ENCODE results near the gene AP4M1. TPM values are rescaled to one million over a fixed set of nuclear protein-coding genes. Genes with fewer than 3 reads are reported as not detected.
A peak's percentile ranks its signal among the peaks of the same experiment; 100 is the strongest.

Gene AP4M1
- total and polyA plus RNA-seq, 9 of the 15 experiments (the other 6 are each of a cell fraction or from before 2014, with no cell fraction given): 1.3 to 30.9 (median 14.1) TPM

DNA sequence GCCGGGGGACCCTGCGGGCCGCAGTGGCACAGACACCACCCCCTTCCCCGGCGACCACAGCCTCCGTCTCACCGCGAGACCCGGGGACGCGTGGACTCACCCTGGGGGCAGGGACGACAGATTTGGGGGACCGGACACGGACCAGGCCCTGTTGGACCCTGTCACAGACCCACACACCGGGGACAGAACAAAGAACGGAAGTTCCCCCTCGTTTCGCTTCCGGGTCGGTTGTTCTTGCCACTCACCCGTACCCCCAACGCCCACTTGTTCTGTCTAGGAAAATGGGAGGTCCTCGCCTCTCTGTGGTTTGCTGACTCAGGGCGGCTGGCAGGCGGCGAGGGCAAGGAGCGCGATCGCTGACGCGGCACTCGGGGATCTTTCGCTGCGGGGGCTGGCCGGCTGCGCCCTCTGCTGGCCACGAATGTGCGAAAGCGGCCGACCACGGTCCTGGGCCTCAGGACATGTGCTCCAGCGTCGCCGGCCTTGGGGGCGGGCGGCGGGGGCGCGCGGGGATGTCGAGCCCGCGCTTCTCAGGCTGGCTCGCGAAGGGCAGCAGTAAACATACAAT lies 19.8 kb upstream of the AP4M1 start, which contains the start of gene ZNF3 (continued):
- TF ChIP-seq, protein P1, sequence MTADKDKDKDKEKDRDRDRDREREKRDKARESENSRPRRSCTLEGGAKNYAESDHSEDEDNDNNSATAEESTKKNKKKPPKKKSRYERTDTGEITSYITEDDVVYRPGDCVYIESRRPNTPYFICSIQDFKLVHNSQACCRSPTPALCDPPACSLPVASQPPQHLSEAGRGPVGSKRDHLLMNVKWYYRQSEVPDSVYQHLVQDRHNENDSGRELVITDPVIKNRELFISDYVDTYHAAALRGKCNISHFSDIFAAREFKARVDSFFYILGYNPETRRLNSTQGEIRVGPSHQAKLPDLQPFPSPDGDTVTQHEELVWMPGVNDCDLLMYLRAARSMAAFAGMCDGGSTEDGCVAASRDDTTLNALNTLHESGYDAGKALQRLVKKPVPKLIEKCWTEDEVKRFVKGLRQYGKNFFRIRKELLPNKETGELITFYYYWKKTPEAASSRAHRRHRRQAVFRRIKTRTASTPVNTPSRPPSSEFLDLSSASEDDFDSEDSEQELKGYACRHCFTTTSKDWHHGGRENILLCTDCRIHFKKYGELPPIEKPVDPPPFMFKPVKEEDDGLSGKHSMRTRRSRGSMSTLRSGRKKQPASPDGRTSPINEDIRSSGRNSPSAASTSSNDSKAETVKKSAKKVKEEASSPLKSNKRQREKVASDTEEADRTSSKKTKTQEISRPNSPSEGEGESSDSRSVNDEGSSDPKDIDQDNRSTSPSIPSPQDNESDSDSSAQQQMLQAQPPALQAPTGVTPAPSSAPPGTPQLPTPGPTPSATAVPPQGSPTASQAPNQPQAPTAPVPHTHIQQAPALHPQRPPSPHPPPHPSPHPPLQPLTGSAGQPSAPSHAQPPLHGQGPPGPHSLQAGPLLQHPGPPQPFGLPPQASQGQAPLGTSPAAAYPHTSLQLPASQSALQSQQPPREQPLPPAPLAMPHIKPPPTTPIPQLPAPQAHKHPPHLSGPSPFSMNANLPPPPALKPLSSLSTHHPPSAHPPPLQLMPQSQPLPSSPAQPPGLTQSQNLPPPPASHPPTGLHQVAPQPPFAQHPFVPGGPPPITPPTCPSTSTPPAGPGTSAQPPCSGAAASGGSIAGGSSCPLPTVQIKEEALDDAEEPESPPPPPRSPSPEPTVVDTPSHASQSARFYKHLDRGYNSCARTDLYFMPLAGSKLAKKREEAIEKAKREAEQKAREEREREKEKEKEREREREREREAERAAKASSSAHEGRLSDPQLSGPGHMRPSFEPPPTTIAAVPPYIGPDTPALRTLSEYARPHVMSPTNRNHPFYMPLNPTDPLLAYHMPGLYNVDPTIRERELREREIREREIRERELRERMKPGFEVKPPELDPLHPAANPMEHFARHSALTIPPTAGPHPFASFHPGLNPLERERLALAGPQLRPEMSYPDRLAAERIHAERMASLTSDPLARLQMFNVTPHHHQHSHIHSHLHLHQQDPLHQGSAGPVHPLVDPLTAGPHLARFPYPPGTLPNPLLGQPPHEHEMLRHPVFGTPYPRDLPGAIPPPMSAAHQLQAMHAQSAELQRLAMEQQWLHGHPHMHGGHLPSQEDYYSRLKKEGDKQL (CRISPR knock-in tag; IDR thresholded peaks at IDR 0.05; ENCODE audit: borderline replicate concordance): 0 out of 2 replicates have a peak, but pooled peaks have one; percentile 40
- no peak for TF ChIP-seq ZNF140 (CRISPR knock-in tag; IDR thresholded peaks at IDR 0.05)
- peak; percentile 91 for TF ChIP-seq ATF7 (IDR thresholded peaks at IDR 0.05)
- peak in 1 of 2 experiments; percentile 82; a peak in 2 of 4 replicates for TF ChIP-seq SRF (CRISPR knock-in tag; IDR thresholded peaks at IDR 0.05)
- peak; percentile 46 for TF ChIP-seq ZFP36 (IDR thresholded peaks at IDR 0.05; ENCODE audit: low read depth, low read length, partially characterized antibody)
- TF ChIP-seq, protein P2, sequence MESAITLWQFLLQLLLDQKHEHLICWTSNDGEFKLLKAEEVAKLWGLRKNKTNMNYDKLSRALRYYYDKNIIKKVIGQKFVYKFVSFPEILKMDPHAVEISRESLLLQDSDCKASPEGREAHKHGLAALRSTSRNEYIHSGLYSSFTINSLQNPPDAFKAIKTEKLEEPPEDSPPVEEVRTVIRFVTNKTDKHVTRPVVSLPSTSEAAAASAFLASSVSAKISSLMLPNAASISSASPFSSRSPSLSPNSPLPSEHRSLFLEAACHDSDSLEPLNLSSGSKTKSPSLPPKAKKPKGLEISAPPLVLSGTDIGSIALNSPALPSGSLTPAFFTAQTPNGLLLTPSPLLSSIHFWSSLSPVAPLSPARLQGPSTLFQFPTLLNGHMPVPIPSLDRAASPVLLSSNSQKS (CRISPR knock-in tag; IDR thresholded peaks at IDR 0.05): no peak
- TF ChIP-seq SRSF7 (optimal IDR thresholded peaks at IDR 0.05; ENCODE audit: low read depth, low read length): no peak
- TF ChIP-seq DDX20 (tag; IDR thresholded peaks at IDR 0.05; ENCODE audit: low read depth): no peak
- TF ChIP-seq XRCC5 (IDR thresholded peaks at IDR 0.05; ENCODE audit: low read depth, low read length): peak; percentile 100
- TF ChIP-seq, protein P3, sequence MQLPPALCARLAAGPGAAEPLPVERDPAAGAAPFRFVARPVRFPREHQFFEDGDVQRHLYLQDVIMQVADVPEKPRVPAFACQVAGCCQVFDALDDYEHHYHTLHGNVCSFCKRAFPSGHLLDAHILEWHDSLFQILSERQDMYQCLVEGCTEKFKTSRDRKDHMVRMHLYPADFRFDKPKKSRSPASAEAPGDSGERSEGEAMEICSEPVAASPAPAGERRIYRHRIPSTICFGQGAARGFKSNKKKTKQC (CRISPR knock-in tag; IDR thresholded peaks at IDR 0.05): peak; percentile 76; the same call in 1 of the 2 replicates
- peak; percentile 92; the same call in 1 of the 2 replicates for TF ChIP-seq JUN (IDR thresholded peaks at IDR 0.05; ENCODE audit: borderline replicate concordance, low read depth, low read length)
- peak; percentile 46; the same call in 1 of the 2 replicates for TF ChIP-seq JUN (CRISPR knock-in tag; IDR thresholded peaks at IDR 0.05; ENCODE audit: borderline replicate concordance)
- no peak for TF ChIP-seq CBX8 (IDR thresholded peaks at IDR 0.05; ENCODE audit: borderline replicate concordance, extremely low read depth, low read depth, low read length, poor library complexity, severe bottlenecking)
- TF ChIP-seq EGR1 (conservative IDR thresholded peaks at IDR 0.05): peak; percentile 98
- TF ChIP-seq, protein P4, sequence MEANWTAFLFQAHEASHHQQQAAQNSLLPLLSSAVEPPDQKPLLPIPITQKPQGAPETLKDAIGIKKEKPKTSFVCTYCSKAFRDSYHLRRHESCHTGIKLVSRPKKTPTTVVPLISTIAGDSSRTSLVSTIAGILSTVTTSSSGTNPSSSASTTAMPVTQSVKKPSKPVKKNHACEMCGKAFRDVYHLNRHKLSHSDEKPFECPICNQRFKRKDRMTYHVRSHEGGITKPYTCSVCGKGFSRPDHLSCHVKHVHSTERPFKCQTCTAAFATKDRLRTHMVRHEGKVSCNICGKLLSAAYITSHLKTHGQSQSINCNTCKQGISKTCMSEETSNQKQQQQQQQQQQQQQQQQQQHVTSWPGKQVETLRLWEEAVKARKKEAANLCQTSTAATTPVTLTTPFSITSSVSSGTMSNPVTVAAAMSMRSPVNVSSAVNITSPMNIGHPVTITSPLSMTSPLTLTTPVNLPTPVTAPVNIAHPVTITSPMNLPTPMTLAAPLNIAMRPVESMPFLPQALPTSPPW (CRISPR knock-in tag; IDR thresholded peaks at IDR 0.05): peak; percentile 89
- no peak; the same call in 1 of the 2 replicates for TF ChIP-seq BRD4 (IDR thresholded peaks at IDR 0.05)
- no peak for TF ChIP-seq ZFP30 (CRISPR knock-in tag; IDR thresholded peaks at IDR 0.05; ENCODE audit: borderline replicate concordance)
- peak; percentile 50; the same call in 1 of the 2 replicates for TF ChIP-seq ATF1 (CRISPR knock-in tag; IDR thresholded peaks at IDR 0.05)
- peak; percentile 93 for TF ChIP-seq ATF1 (tag; IDR thresholded peaks at IDR 0.05)
- TF ChIP-seq KLF16 (IDR thresholded peaks at IDR 0.05): peak; percentile 51; the same call in 1 of the 2 replicates

All from K562 (cell line).